K562 (cell line): ENCODE data around the gene C2CD2.

Experiments
- CTCF ChIP-seq, 3 experiments: IDR thresholded peaks in 2 of 3; conservative IDR thresholded peaks in 1 of 3; 2 replicates each; pipeline ENCODE4 v1.5.1; 2011 to 2012; ENCODE audit warnings: low read length in 3 of 3, mild to moderate bottlenecking in 3 of 3, control low read depth in 2 of 3, improper control_type of control experiment in 1 of 3, inconsistent platforms in 1 of 3, low read depth in 1 of 3, mixed read lengths in 1 of 3, moderate library complexity in 1 of 3; ENCODE audit not compliant: insufficient read depth in 2 of 3
- ETV6 ChIP-seq, 3 experiments: fragments of 150-350 bp in 1 of 3; sonication (generic) in 1 of 3; formaldehyde crosslinking in 1 of 3; IDR thresholded peaks; 2 replicates each; pipeline versions ENCODE4 v1.6.1 to v1.8.0; 2014 to 2022; ENCODE audit warnings: borderline replicate concordance in 2 of 3, low read depth in 2 of 3, antibody characterized with exemption in 1 of 3, low read length in 1 of 3, mild to moderate bottlenecking in 1 of 3, missing genetic modification reagents in 1 of 3
- EZH2 ChIP-seq: IDR thresholded peaks from 2 replicates; pipeline ENCODE4 v1.6.1; 2012; ENCODE audit warnings: low read depth, mild to moderate bottlenecking, inconsistent platforms, low read length, borderline replicate concordance
- FOXM1 ChIP-seq, 2 experiments: fragments of 450-650 bp in 1 of 2; sonication (generic) in 1 of 2; formaldehyde crosslinking in 1 of 2; IDR thresholded peaks; 2 replicates each; pipeline versions ENCODE4 v1.6.1 to v1.9.0; 2017 to 2022; ENCODE audit warnings: low read depth in 2 of 2, mild to moderate bottlenecking in 2 of 2, missing genetic modification reagents in 1 of 2, moderate library complexity in 1 of 2
- NR1H2 ChIP-seq: sonication (generic); formaldehyde crosslinking; IDR thresholded peaks from 2 replicates; pipeline ENCODE4 v1.4.0; 2020; ENCODE audit warnings: mild to moderate bottlenecking, missing genetic modification reagents
- NRF1 ChIP-seq, 2 experiments: fragments of 450-650 bp; IDR thresholded peaks in 1 of 2; conservative IDR thresholded peaks in 1 of 2; 2 replicates each; pipeline ENCODE4 v1.6.1; 2014; ENCODE audit warnings: mild to moderate bottlenecking in 2 of 2
- ZBTB33 ChIP-seq: sonication (generic); formaldehyde crosslinking; IDR thresholded peaks from 2 replicates; pipeline ENCODE4 v1.8.1; 2023; ENCODE audit warnings: mild to moderate bottlenecking, missing genetic modification reagents
- ZNF609 ChIP-seq: sonication (generic); formaldehyde crosslinking; IDR thresholded peaks from 2 replicates; pipeline ENCODE4 v1.8.1; 2023; ENCODE audit warnings: missing genetic modification reagents, mild to moderate bottlenecking, borderline replicate concordance

- TF ChIP-seq CTCF (IDR thresholded peaks at IDR 0.05 in 2 of 3, conservative IDR thresholded peaks at IDR 0.05 in 1 of 3; ENCODE audit: insufficient read depth in 2 of 3, low read depth in 1 of 3, low read length in 3 of 3) (no peak), NR1H2 (CRISPR knock-in tag) (no peak), NRF1 (conservative IDR thresholded peaks at IDR 0.05 in 1 of 2, IDR thresholded peaks at IDR 0.05 in 1 of 2) (no peak), FOXM1 (IDR thresholded peaks at IDR 0.05; ENCODE audit: low read depth) (no peak), FOXM1 (CRISPR knock-in tag; IDR thresholded peaks at IDR 0.05; ENCODE audit: low read depth) (no peak), EZH2 (no peak), ETV6 (IDR thresholded peaks at IDR 0.05; ENCODE audit: borderline replicate concordance in 1 of 2, low read depth in 2 of 2, low read length in 1 of 2) (no peak), ETV6 (CRISPR knock-in tag; IDR thresholded peaks at IDR 0.05; ENCODE audit: borderline replicate concordance) (no peak), ZBTB33 (no peak), ZNF609 (CRISPR knock-in tag) (no peak)
Measured at GRCh38 chr21:41979751-41980369, 26.0 kb upstream of the C2CD2 start.
